ENCODE measurements around the gene ROBO1. TPM values are rescaled to one million over a fixed set of nuclear protein-coding genes. Genes with fewer than 3 reads are reported as not detected.
A peak's percentile ranks its signal among the peaks of the same experiment; 100 is the strongest.
"Not testable (repeated sequence)": the region's sequence is repeated elsewhere in the genome, so short reads cannot be mapped to it uniquely, and the experiment has no call there.

Gene ROBO1
- polyA plus RNA-seq (2013, experiment 1 of 2) = 36.9 TPM
- 54.7 TPM for polyA plus RNA-seq (2013, experiment 2 of 2)

DNA sequence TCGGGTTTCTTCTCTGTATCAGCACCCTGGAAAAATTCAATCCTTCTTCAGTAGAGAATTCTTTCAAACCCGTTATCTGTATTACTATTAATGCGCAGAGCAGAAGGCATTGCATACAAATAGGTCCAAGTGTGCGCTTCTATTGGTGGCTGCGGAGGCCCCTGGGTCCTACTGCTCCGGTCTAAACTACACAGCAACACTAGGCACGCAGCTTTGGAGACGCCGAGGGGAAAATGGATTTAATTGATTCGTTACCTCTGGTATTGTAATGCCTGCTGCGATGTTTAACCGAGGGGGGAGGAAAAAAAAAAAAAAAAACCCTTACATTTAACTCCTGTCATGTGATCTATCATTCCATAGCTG, at the start of gene ROBO1:
Gene ROBO1, minus strand, starts transcription at position 94 of the 363 bp plus-strand sequence.
- no peaks in the 10 kb centered on the region for H3K36me3 ChIP-seq (ENCODE audit: insufficient read depth, low read length)
- no peak within 1 kb of the TSS for H3K27ac ChIP-seq (ENCODE audit: low read depth, low read length)
- no peaks in the 10 kb centered on the region for H3K9me3 ChIP-seq (ENCODE audit: insufficient read depth, low read depth, low read length)
- peaks cover 24% of the 10 kb centered on the region for H3K4me1 ChIP-seq (ENCODE audit: insufficient read depth, low read length)
- peak within 1 kb of the TSS; percentile 48 for H3K4me3 ChIP-seq (ENCODE audit: low read length)
- no peak within 1 kb of the TSS for H3K9ac ChIP-seq (ENCODE audit: low read depth, low read length)
- 5% methylated on average over 6 of the region's 12 CpGs for WGBS
- H3K27me3 ChIP-seq (ENCODE audit: insufficient read depth, low read length) = peaks cover 63% of the 10 kb centered on the region

DNA sequence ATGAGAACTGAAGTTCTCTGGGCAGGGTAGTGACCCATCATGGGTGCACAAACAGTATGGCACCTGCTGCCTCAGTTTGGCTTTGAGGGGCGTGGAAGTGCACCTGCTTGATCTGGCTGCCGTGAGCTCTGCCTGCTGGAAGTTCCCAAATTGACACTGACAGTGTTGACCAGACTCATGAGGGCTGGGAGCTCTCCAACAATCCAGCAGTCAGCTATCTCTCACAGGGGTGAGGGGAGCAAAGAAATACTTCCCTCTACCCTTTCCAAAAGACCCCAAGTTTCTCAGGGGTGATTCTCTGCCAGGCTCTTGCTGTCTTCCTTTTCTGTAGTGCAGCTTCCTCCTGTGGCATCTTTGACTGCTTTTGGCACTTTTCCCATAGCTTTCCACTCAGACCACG, 49.4 kb upstream of the ROBO1 start:
- WGBS = 91% methylated on average over 3 of the region's 3 CpGs

DNA sequence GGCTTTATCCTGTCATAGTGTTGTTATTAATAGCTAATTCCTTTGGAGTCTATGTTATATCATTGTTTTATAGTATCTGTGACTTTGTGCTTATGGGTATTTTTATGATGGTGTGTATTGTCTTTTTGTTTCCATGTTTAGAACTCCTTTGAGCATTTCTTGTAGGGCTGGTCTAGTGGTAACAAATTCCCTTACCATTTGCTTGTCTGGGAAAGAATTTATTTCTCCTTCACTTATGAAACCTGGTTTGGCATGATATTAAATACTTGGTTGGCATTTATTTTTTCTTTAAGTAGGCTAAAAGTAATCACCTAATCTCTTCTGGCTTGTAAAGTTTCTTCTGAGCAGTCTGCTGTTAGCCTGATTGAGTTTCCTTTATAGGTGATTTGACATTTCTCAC, 47.7 kb upstream of the ROBO1 start:
- Histone ChIP-seq H3K4me3 (ENCODE audit: low read length) (no peak overlapping the region), H3K9ac (ENCODE audit: low read depth, low read length) (no peak overlapping the region), H3K27ac (ENCODE audit: low read depth, low read length) (no peak overlapping the region), H3K27me3 (ENCODE audit: insufficient read depth, low read length) (no peaks in the 10 kb centered on the region), H3K36me3 (ENCODE audit: insufficient read depth, low read length) (no peaks in the 10 kb centered on the region), H3K9me3 (ENCODE audit: insufficient read depth, low read depth, low read length) (no peaks in the 10 kb centered on the region), H3K4me1 (ENCODE audit: insufficient read depth, low read length) (no peaks in the 10 kb centered on the region)

More for the DNA sequence above, 49.4 kb upstream of the ROBO1 start:
- H3K27me3 ChIP-seq (ENCODE audit: insufficient read depth, low read length) = no peaks in the 10 kb centered on the region
- H3K9ac ChIP-seq (ENCODE audit: low read depth, low read length) = no peak overlapping the region
- no peak overlapping the region for H3K27ac ChIP-seq (ENCODE audit: low read depth, low read length)
- H3K36me3 ChIP-seq (ENCODE audit: insufficient read depth, low read length) = no peaks in the 10 kb centered on the region
- H3K9me3 ChIP-seq (ENCODE audit: insufficient read depth, low read depth, low read length) = no peaks in the 10 kb centered on the region
- H3K4me1 ChIP-seq (ENCODE audit: insufficient read depth, low read length) = no peaks in the 10 kb centered on the region
- H3K4me3 ChIP-seq (ENCODE audit: low read length) = no peak overlapping the region

DNA sequence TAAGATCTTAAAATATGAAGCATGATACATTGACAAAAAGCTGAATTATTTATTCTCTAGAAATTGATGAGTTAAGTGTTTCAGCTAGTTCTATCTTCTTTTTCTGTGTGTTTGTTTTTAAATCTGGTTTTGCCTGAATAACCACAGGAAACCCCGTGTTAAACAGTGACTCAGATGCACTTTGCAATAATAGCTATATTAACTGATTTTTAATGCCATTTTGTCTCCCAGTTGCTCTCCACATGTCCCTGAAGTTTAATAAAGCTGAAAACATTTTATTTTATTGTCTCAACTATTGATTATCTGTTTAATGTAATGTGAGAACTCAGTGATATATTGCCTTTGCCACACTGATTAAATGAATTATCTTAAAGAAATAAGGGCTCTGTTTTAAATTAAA, 42.8 kb upstream of the ROBO1 start:
- Histone ChIP-seq H3K27ac (ENCODE audit: low read depth, low read length) (no peak overlapping the region), H3K36me3 (ENCODE audit: insufficient read depth, low read length) (no peaks in the 10 kb centered on the region), H3K4me3 (ENCODE audit: low read length) (no peak overlapping the region), H3K9ac (ENCODE audit: low read depth, low read length) (no peak overlapping the region), H3K9me3 (ENCODE audit: insufficient read depth, low read depth, low read length) (no peaks in the 10 kb centered on the region), H3K27me3 (ENCODE audit: insufficient read depth, low read length) (no peaks in the 10 kb centered on the region), H3K4me1 (ENCODE audit: insufficient read depth, low read length) (no peaks in the 10 kb centered on the region)
- WGBS = 100% methylated on average over 1 of the region's 1 CpG

DNA sequence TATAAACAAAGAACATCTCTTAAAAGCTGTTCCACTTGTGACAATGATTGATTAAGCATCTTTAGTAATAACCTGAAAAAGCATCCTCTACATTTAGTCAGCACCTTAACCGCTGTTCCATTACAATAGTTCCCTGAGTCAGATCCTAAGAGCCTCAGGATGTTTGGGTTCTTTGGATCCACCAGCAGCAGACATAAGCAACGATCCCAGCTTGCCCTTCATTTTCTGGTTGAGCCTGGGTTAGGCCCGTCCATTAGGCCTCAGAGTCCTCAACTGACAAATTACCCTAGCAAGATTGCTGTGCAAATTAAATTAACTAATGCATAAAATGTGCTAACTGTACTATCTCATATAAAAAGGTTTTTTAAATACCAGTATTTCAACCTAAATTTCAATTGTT, 42.3 kb upstream of the ROBO1 start:
- Histone ChIP-seq H3K27me3 (ENCODE audit: insufficient read depth, low read length) (no peaks in the 10 kb centered on the region), H3K36me3 (ENCODE audit: insufficient read depth, low read length) (no peaks in the 10 kb centered on the region), H3K4me3 (ENCODE audit: low read length) (no peak overlapping the region), H3K27ac (ENCODE audit: low read depth, low read length) (no peak overlapping the region), H3K9ac (ENCODE audit: low read depth, low read length) (no peak overlapping the region), H3K4me1 (ENCODE audit: insufficient read depth, low read length) (no peaks in the 10 kb centered on the region), H3K9me3 (ENCODE audit: insufficient read depth, low read depth, low read length) (no peaks in the 10 kb centered on the region)
- WGBS = 91% methylated on average over 3 of the region's 3 CpGs

DNA sequence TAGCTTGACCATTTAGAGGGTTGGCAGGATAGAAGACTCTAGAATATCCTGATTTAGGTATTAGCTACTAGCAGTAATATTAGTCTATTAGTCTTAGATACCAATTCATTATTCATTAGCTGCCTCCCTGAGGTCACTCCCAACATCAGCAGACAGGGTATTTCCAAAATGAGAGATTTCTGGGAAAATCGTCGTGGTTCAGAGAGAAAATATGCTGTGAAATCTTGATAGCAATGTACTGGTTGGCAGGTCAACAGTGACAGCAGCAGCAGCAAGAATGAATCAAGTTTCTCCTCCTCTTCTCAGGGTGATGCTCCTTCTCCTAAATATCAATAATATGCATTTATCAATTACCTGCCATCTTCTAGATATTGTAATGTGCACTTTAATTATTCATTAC, 41.3 kb upstream of the ROBO1 start:
- Histone ChIP-seq H3K9ac (ENCODE audit: low read depth, low read length) (no peak overlapping the region), H3K27me3 (ENCODE audit: insufficient read depth, low read length) (no peaks in the 10 kb centered on the region), H3K36me3 (ENCODE audit: insufficient read depth, low read length) (no peaks in the 10 kb centered on the region), H3K9me3 (ENCODE audit: insufficient read depth, low read depth, low read length) (no peaks in the 10 kb centered on the region), H3K4me3 (ENCODE audit: low read length) (no peak overlapping the region), H3K27ac (ENCODE audit: low read depth, low read length) (no peak overlapping the region), H3K4me1 (ENCODE audit: insufficient read depth, low read length) (no peaks in the 10 kb centered on the region)
- WGBS = 93% methylated on average over 2 of the region's 2 CpGs

DNA sequence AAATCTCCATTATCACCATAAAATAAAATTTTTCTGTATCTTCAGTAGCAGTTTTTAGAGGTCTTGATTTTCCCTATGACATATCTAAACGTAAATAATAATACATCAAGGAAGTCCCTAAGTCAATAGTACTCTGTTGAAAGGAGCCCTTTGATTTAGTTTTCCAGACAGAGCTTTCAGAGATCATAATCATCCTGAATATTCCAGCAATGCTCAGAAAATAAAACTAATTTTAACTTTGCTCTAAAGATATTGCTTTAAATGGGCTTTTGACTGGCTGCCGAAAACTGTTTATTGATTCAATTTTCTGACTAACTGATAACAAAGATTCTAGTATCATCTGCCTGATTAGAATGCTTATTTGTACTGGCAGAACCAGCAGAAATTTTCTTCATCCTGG, 40.7 kb upstream of the ROBO1 start:
- no peaks in the 10 kb centered on the region for H3K36me3 ChIP-seq (ENCODE audit: insufficient read depth, low read length)
- WGBS = 100% methylated on average over 2 of the region's 2 CpGs

DNA sequence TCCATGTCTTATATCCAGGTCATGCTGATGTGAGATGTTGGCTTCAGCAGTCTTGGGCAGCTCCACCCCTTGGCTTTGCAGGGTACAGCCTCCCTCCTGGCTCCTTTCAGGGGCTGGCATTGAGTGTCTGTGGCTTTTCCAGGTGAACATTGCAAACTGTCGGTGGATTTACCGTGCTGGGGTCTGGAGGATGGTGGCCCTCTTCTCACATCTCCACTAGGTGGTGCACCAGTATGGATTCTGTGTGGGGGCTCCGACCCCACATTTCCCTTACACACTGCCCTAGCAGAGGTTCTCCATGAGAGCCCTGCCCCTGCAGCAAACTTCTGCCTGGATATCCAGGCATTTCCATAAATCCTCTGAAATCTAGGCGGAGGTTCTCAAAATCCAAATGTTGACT, 22.4 kb upstream of the ROBO1 start:
- H3K9ac ChIP-seq (ENCODE audit: low read depth, low read length); H3K9me3 ChIP-seq (ENCODE audit: insufficient read depth, low read depth, low read length); H3K36me3 ChIP-seq (ENCODE audit: insufficient read depth, low read length); H3K4me1 ChIP-seq (ENCODE audit: insufficient read depth, low read length); H3K4me3 ChIP-seq (ENCODE audit: low read length); H3K27ac ChIP-seq (ENCODE audit: low read depth, low read length); H3K27me3 ChIP-seq (ENCODE audit: insufficient read depth, low read length): not testable (repeated sequence)
- WGBS = 91% methylated on average over 4 of the region's 4 CpGs

More for the DNA sequence above, 40.7 kb upstream of the ROBO1 start:
- Histone ChIP-seq H3K27me3 (ENCODE audit: insufficient read depth, low read length) (no peaks in the 10 kb centered on the region), H3K9ac (ENCODE audit: low read depth, low read length) (no peak overlapping the region), H3K4me1 (ENCODE audit: insufficient read depth, low read length) (no peaks in the 10 kb centered on the region), H3K9me3 (ENCODE audit: insufficient read depth, low read depth, low read length) (no peaks in the 10 kb centered on the region), H3K4me3 (ENCODE audit: low read length) (no peak overlapping the region), H3K27ac (ENCODE audit: low read depth, low read length) (no peak overlapping the region)

DNA sequence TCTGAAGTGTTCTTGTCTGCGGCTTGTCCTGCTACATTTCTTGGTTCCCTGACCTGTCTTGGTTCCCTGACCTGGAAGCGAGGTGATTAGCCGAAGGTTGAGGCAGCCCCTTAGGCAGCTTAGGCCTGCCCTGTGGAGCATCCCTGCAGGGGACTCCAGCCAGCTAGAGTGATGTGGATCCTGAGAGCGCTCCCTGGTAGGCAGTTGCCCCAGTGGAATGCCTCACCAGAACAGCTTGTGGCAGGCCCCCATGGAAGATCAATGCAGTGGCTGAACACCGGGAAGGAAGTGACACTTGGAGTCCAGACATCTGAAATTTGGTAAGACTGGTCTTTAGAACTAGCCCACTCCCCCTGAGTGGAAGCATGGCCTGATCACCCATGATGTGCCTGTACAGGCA, 5.5 kb upstream of the ROBO1 start:
- H3K27ac ChIP-seq (ENCODE audit: low read depth, low read length) = no peak overlapping the region
- H3K27me3 ChIP-seq (ENCODE audit: insufficient read depth, low read length) = peaks cover 12% of the 10 kb centered on the region
- 0 out of 2 replicates have a peak, but pooled peaks cover 3% of the 10 kb centered on the region for H3K9me3 ChIP-seq (ENCODE audit: insufficient read depth, low read depth, low read length)
- peaks cover 15% of the 10 kb centered on the region for H3K4me1 ChIP-seq (ENCODE audit: insufficient read depth, low read length)
- no peak overlapping the region for H3K4me3 ChIP-seq (ENCODE audit: low read length)
- no peaks in the 10 kb centered on the region for H3K36me3 ChIP-seq (ENCODE audit: insufficient read depth, low read length)
- H3K9ac ChIP-seq (ENCODE audit: low read depth, low read length) = no peak overlapping the region
- WGBS = 95% methylated on average over 5 of the region's 5 CpGs

DNA sequence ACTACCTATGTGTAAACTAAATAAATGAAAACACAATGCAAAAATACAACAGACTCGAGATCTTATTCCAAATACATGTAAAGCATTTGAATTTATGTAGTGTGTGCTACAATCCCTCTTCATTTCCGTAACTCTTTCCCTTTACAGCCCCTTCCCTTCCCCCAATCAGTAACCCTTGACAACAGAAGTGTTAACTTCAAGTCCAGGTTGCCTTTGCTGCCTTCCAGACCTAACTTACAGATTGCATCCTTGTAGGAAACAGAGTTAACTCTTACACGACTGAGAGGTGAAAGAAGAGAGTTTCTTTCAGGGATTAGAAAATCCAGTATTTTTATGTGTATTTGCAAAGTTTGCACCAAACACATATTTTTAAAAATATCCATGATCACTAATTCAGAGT, 1.4 kb upstream of the ROBO1 start:
- no peak overlapping the region for H3K4me3 ChIP-seq (ENCODE audit: low read length)
- no peaks in the 10 kb centered on the region for H3K36me3 ChIP-seq (ENCODE audit: insufficient read depth, low read length)
- peaks cover 24% of the 10 kb centered on the region for H3K4me1 ChIP-seq (ENCODE audit: insufficient read depth, low read length)
- no peak overlapping the region for H3K27ac ChIP-seq (ENCODE audit: low read depth, low read length)
- WGBS = 18% methylated on average over 2 of the region's 3 CpGs
- H3K9ac ChIP-seq (ENCODE audit: low read depth, low read length) = no peak overlapping the region
- peaks cover 53% of the 10 kb centered on the region for H3K27me3 ChIP-seq (ENCODE audit: insufficient read depth, low read length)
- 0 out of 2 replicates have a peak, but pooled peaks cover 3% of the 10 kb centered on the region for H3K9me3 ChIP-seq (ENCODE audit: insufficient read depth, low read depth, low read length)

DNA sequence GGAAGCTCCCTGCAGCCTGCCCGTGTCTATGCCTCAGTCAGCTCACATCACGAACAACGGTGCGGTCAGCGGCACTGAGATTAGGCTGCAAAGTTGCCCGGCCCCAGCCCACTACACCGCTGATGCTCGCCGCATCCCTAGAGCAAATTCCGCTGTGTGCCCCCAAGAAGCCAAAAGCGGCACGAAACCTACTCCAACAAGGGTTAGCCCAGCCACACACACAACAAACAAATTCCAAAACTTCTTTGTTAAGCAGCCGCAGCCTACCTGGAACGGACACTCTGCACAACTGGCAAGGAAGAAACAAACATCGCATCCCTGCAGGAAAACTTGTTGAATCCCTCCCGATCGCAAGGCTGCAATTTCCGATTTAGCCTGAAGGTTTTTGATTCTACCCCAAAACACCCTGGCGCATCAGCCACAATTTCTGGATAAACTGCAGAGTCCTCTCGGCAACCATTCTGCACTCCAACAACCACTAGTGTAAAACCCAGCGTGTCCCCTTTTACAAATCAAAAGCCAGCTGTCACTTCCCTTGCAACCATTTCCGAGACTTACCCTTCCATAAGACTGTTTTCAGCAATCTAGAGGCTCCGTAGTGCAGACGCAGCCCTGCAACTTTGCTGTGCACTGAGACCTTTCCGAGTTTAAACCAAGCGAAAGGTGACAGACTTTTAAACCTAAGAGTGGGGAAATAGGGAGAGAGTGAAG, 449 bp downstream of the ROBO1 start:
- WGBS = 1% methylated on average over 26 of the region's 26 CpGs
- peaks cover 24% of the 10 kb centered on the region for H3K4me1 ChIP-seq (ENCODE audit: insufficient read depth, low read length)
- peaks cover 63% of the 10 kb centered on the region for H3K27me3 ChIP-seq (ENCODE audit: insufficient read depth, low read length)
- no peaks in the 10 kb centered on the region for H3K36me3 ChIP-seq (ENCODE audit: insufficient read depth, low read length)
- no peak overlapping the region for H3K27ac ChIP-seq (ENCODE audit: low read depth, low read length)
- H3K4me3 ChIP-seq (ENCODE audit: low read length) = peak overlapping the region; percentile 48
- no peaks in the 10 kb centered on the region for H3K9me3 ChIP-seq (ENCODE audit: insufficient read depth, low read depth, low read length)
- no peak overlapping the region for H3K9ac ChIP-seq (ENCODE audit: low read depth, low read length)

Measured in HUES64 (cell line).